ENCODE data around the gene TEX13C. TPM values are rescaled to one million over a fixed set of nuclear protein-coding genes. Genes with fewer than 3 reads are reported as not detected.

TEX13C gene
- not detected for total RNA-seq

GRCh38 chrX:125319646-125320521 is at the start of gene TEX13C:
Gene TEX13C, plus strand, starts transcription at chrX:125319871. Its CDS starts 249 bp downstream, at chrX:125320120.
- DNase-seq (ENCODE audit: low spot score) (no peak), ATAC-seq (ENCODE audit: low FRiP score) (no peak)
- TF ChIP-seq CTCF (IDR thresholded peaks at IDR 0.05) = no peak

- no peak for ATAC-seq (ENCODE audit: low FRiP score)
- DNase-seq (ENCODE audit: low spot score) = no peak
- TF ChIP-seq CTCF (IDR thresholded peaks at IDR 0.05) = no peak
These were observed 32.4 kb upstream of the TEX13C start for GRCh38 chrX:125287282-125287681.

- no peak for TF ChIP-seq CTCF (IDR thresholded peaks at IDR 0.05)
- ATAC-seq (ENCODE audit: low FRiP score) (no peak), DNase-seq (ENCODE audit: low spot score) (no peak)
These were observed 31.3 kb upstream of the TEX13C start for GRCh38 chrX:125288343-125288742.

GRCh38 chrX:125289209-125289608 is 30.5 kb upstream of the TEX13C start:
- TF ChIP-seq CTCF (IDR thresholded peaks at IDR 0.05) = no peak
- DNase-seq (ENCODE audit: low spot score) (no peak), ATAC-seq (ENCODE audit: low FRiP score) (no peak)

GRCh38 chrX:125289920-125290319 is 29.8 kb upstream of the TEX13C start:
- DNase-seq (ENCODE audit: low spot score) (no peak), ATAC-seq (ENCODE audit: low FRiP score) (no peak)
- no peak for TF ChIP-seq CTCF (IDR thresholded peaks at IDR 0.05)

- TF ChIP-seq CTCF (IDR thresholded peaks at IDR 0.05) = no peak
- DNase-seq (ENCODE audit: low spot score) = no peak
- no peak for ATAC-seq (ENCODE audit: low FRiP score)
These were observed 28.5 kb upstream of the TEX13C start for GRCh38 chrX:125291124-125291523.
